HepG2 (cell line): Measurements from ENCODE around the gene SOX9. TPM values are rescaled to one million over a fixed set of nuclear protein-coding genes. Genes with fewer than 3 reads are reported as not detected.

ENCODE experiments used
- ETV6 ChIP-seq: sonication (generic); formaldehyde crosslinking; conservative IDR thresholded peaks from 2 replicates; pipeline ENCODE4 v1.4.0; 2020; ENCODE audit warnings: missing genetic modification reagents
- HDAC1 ChIP-seq: sonication (generic); formaldehyde crosslinking; IDR thresholded peaks from 2 replicates; pipeline ENCODE4 v1.5.1; 2020; ENCODE audit warnings: mild to moderate bottlenecking, missing genetic modification reagents
- IRX3 ChIP-seq: sonication (generic); formaldehyde crosslinking; IDR thresholded peaks from 2 replicates; pipeline ENCODE4 v1.8.1; 2023; ENCODE audit warnings: mild to moderate bottlenecking, low read depth, missing genetic modification reagents, borderline replicate concordance
- PAF1 ChIP-seq: IDR thresholded peaks from 2 replicates; pipeline ENCODE4 v1.6.1; 2016; ENCODE audit warnings: missing genetic modification reagents, missing compliant biosample characterization
- SNAPC2 ChIP-seq: sonication (generic); formaldehyde crosslinking; IDR thresholded peaks from 2 replicates; pipeline ENCODE4 v1.8.1; 2022; ENCODE audit warnings: mild to moderate bottlenecking, missing genetic modification reagents
- SYNCRIP ChIP-seq: fragments of 200-400 bp; formaldehyde crosslinking; IDR thresholded peaks from 2 replicates; pipeline ENCODE4 v1.6.1; 2018; ENCODE audit warnings: mild to moderate bottlenecking, low read depth, low read length; ENCODE audit not compliant: insufficient read depth
- ZNF17 ChIP-seq: sonication (generic); formaldehyde crosslinking; IDR thresholded peaks from 2 replicates; pipeline ENCODE4 v1.5.0; 2020; ENCODE audit warnings: mild to moderate bottlenecking, missing genetic modification reagents
- ZNF343 ChIP-seq: sonication (generic); formaldehyde crosslinking; IDR thresholded peaks from 2 replicates; pipeline ENCODE4 v1.4.0; 2020; ENCODE audit warnings: mild to moderate bottlenecking, missing genetic modification reagents
- ZNF451 ChIP-seq: sonication (generic); formaldehyde crosslinking; IDR thresholded peaks from 2 replicates; pipeline ENCODE4 v1.5.0; 2020; ENCODE audit warnings: mild to moderate bottlenecking, missing genetic modification reagents
- ZNF703 ChIP-seq: sonication (generic); formaldehyde crosslinking; IDR thresholded peaks from 2 replicates; pipeline ENCODE4 v1.5.1; 2020; ENCODE audit warnings: missing genetic modification reagents, mild to moderate bottlenecking, moderate library complexity, borderline replicate concordance
- ZZZ3 ChIP-seq: sonication (generic); formaldehyde crosslinking; IDR thresholded peaks from 2 replicates; pipeline ENCODE4 v1.4.0; 2020; ENCODE audit warnings: missing genetic modification reagents, mild to moderate bottlenecking, borderline replicate concordance
- polyA plus RNA-seq, 8 experiments: library from polyadenylated mRNA; depleted of rRNA in 3 of 8; stranded (reverse) in 7 of 8; unstranded in 1 of 8; fragments of >200 nt; fragmentation: Illumina TruSeq in 4 of 8; extraction: Trizol in 4 of 8; gene quantifications; 2 replicates each; pipeline versions ENCODE4 v1.2.1 to v1.2.3, GENCODE V29; 2011 to 2016; ENCODE audit warnings: low read depth in 4 of 8, missing spikeins in 1 of 8, mixed read lengths in 1 of 8; ENCODE audit not compliant: insufficient read depth in 1 of 8
- total RNA-seq, 5 experiments: library from RNA; depleted of rRNA; stranded (reverse); fragments of >200 nt; fragmentation: Illumina TruSeq; extraction: Trizol; gene quantifications; 2 replicates each; pipeline ENCODE4 v1.2.3, GENCODE V29; 2016; ENCODE audit warnings: low read depth in 1 of 5
- TF ChIP-seq, protein P1 (sequence below): IDR thresholded peaks from 2 replicates; pipeline ENCODE4 v1.6.1; 2016; ENCODE audit warnings: missing genetic modification reagents, missing compliant biosample characterization
- TF ChIP-seq, protein P2 (sequence below): sonication (generic); formaldehyde crosslinking; IDR thresholded peaks from 2 replicates; pipeline ENCODE4 v1.4.0; 2020; ENCODE audit warnings: missing genetic modification reagents
- TF ChIP-seq, protein P3 (sequence below): sonication (generic); formaldehyde crosslinking; IDR thresholded peaks from 2 replicates; pipeline ENCODE4 v1.5.0; 2020; ENCODE audit warnings: missing genetic modification reagents, mild to moderate bottlenecking, borderline replicate concordance
- TF ChIP-seq, protein P4 (sequence below): sonication (generic); formaldehyde crosslinking; IDR thresholded peaks from 2 replicates; pipeline ENCODE4 v1.4.0; 2020; ENCODE audit warnings: missing genetic modification reagents, mild to moderate bottlenecking, borderline replicate concordance
- TF ChIP-seq, protein P5 (sequence below): sonication (generic); formaldehyde crosslinking; IDR thresholded peaks from 2 replicates; pipeline ENCODE4 v1.4.0; 2020; ENCODE audit warnings: low read depth, mild to moderate bottlenecking, missing genetic modification reagents
- TF ChIP-seq, protein P6 (sequence below): IDR thresholded peaks from 2 replicates; pipeline ENCODE4 v1.6.1; 2016; ENCODE audit warnings: missing compliant biosample characterization, missing genetic modification reagents, borderline replicate concordance
- TF ChIP-seq, protein P7 (sequence below): sonication (generic); formaldehyde crosslinking; IDR thresholded peaks from 2 replicates; pipeline ENCODE4 v1.4.0; 2020; ENCODE audit warnings: low read depth, mild to moderate bottlenecking, missing genetic modification reagents

Gene SOX9
- total and polyA plus RNA-seq, 2 of the 13 experiments (the other 11 are each of a cell fraction or from before 2014, with no cell fraction given): 16.1 to 27.6 TPM

DNA sequence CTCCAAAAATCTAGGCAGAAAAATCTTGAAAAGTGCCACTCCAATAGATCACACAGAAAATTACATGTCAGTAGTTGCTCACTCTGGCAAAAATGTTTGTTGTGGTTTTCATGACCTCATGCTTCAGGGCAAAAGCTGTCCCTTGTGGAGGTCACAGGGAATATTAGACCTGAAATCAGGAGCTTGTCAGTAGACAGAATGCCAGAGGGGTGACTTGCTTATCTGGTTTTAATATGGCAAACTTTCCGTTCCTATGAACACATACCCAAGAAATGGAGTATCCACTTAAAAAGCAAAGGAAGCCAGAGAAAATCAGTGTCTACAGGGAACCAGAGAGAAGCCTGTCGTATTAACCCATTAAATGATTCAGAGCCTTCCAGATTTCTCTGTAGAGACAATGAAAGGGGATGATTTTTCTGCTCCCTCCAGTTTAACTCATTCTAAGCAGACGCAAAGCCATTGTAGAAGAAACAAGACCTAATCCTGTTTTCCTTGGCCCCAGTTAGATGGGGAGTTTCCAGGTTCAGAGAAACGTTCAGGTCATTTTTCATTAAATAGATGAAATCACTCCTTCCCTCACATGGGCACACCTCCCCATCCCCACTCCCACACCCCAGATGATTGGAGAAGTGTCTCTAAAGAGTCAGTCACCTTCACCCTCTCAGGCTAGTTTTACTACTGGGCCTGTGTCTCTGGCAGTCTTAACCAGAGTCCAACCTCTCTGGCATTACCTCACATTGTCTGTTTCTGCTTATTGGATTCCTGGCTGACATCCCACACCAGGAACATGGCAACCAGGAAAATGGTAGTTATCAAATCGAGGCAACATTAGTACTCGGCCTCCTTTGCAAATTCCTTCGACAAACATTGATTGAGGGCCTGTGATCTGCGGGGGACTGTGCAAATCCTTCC lies 6.0 kb downstream of the SOX9 start (continued):
- TF ChIP-seq, protein P1, sequence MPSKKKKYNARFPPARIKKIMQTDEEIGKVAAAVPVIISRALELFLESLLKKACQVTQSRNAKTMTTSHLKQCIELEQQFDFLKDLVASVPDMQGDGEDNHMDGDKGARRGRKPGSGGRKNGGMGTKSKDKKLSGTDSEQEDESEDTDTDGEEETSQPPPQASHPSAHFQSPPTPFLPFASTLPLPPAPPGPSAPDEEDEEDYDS (CRISPR knock-in tag): 0 out of 2 replicates have a peak, but pooled peaks have one; percentile 35
- TF ChIP-seq, protein P2, sequence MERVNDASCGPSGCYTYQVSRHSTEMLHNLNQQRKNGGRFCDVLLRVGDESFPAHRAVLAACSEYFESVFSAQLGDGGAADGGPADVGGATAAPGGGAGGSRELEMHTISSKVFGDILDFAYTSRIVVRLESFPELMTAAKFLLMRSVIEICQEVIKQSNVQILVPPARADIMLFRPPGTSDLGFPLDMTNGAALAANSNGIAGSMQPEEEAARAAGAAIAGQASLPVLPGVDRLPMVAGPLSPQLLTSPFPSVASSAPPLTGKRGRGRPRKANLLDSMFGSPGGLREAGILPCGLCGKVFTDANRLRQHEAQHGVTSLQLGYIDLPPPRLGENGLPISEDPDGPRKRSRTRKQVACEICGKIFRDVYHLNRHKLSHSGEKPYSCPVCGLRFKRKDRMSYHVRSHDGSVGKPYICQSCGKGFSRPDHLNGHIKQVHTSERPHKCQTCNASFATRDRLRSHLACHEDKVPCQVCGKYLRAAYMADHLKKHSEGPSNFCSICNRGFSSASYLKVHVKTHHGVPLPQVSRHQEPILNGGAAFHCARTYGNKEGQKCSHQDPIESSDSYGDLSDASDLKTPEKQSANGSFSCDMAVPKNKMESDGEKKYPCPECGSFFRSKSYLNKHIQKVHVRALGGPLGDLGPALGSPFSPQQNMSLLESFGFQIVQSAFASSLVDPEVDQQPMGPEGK: peak; percentile 38
- peak; percentile 40; the same call in 1 of the 2 replicates for TF ChIP-seq HDAC1 (CRISPR knock-in tag)
- TF ChIP-seq, protein P3, sequence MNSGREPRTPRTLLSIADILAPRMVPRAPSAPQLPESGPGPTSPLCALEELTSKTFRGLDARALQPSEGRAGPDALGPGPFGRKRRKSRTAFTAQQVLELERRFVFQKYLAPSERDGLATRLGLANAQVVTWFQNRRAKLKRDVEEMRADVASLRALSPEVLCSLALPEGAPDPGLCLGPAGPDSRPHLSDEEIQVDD (CRISPR knock-in tag): no peak
- no peak for TF ChIP-seq SYNCRIP
- TF ChIP-seq IRX3: no peak
- no peak for TF ChIP-seq SNAPC2 (CRISPR knock-in tag)
- TF ChIP-seq, protein P4, sequence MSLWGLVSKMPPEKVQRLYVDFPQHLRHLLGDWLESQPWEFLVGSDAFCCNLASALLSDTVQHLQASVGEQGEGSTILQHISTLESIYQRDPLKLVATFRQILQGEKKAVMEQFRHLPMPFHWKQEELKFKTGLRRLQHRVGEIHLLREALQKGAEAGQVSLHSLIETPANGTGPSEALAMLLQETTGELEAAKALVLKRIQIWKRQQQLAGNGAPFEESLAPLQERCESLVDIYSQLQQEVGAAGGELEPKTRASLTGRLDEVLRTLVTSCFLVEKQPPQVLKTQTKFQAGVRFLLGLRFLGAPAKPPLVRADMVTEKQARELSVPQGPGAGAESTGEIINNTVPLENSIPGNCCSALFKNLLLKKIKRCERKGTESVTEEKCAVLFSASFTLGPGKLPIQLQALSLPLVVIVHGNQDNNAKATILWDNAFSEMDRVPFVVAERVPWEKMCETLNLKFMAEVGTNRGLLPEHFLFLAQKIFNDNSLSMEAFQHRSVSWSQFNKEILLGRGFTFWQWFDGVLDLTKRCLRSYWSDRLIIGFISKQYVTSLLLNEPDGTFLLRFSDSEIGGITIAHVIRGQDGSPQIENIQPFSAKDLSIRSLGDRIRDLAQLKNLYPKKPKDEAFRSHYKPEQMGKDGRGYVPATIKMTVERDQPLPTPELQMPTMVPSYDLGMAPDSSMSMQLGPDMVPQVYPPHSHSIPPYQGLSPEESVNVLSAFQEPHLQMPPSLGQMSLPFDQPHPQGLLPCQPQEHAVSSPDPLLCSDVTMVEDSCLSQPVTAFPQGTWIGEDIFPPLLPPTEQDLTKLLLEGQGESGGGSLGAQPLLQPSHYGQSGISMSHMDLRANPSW (CRISPR knock-in tag): no peak
- TF ChIP-seq, protein P5, sequence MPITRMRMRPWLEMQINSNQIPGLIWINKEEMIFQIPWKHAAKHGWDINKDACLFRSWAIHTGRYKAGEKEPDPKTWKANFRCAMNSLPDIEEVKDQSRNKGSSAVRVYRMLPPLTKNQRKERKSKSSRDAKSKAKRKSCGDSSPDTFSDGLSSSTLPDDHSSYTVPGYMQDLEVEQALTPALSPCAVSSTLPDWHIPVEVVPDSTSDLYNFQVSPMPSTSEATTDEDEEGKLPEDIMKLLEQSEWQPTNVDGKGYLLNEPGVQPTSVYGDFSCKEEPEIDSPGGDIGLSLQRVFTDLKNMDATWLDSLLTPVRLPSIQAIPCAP: no peak
- TF ChIP-seq ZNF17 (CRISPR knock-in tag): no peak
- TF ChIP-seq ZNF703 (CRISPR knock-in tag): 0 out of 2 replicates have a peak, but pooled peaks have one; percentile 83
- TF ChIP-seq ZZZ3 (CRISPR knock-in tag): no peak
- TF ChIP-seq, protein P6, sequence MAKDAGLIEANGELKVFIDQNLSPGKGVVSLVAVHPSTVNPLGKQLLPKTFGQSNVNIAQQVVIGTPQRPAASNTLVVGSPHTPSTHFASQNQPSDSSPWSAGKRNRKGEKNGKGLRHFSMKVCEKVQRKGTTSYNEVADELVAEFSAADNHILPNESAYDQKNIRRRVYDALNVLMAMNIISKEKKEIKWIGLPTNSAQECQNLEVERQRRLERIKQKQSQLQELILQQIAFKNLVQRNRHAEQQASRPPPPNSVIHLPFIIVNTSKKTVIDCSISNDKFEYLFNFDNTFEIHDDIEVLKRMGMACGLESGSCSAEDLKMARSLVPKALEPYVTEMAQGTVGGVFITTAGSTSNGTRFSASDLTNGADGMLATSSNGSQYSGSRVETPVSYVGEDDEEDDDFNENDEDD (CRISPR knock-in tag): no peak
- TF ChIP-seq, protein P7, sequence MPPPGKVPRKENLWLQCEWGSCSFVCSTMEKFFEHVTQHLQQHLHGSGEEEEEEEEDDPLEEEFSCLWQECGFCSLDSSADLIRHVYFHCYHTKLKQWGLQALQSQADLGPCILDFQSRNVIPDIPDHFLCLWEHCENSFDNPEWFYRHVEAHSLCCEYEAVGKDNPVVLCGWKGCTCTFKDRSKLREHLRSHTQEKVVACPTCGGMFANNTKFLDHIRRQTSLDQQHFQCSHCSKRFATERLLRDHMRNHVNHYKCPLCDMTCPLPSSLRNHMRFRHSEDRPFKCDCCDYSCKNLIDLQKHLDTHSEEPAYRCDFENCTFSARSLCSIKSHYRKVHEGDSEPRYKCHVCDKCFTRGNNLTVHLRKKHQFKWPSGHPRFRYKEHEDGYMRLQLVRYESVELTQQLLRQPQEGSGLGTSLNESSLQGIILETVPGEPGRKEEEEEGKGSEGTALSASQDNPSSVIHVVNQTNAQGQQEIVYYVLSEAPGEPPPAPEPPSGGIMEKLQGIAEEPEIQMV (CRISPR knock-in tag): no peak
- TF ChIP-seq PAF1 (CRISPR knock-in tag): peak; percentile 98
- no peak for TF ChIP-seq ZNF451 (CRISPR knock-in tag)
- no peak for TF ChIP-seq ETV6
- TF ChIP-seq ZNF343 (CRISPR knock-in tag): no peak
